HCEC 1CT (cell line): Measurements from ENCODE around the gene NOS2.
"Not testable (repeated sequence)": the region's sequence is repeated elsewhere in the genome, so short reads cannot be mapped to it uniquely, and the experiment has no call there.

ENCODE experiments used
- DNase-seq: peaks from one replicate; pipeline ENCODE4 v3.0.0-alpha.2; 2017

The NOS2 gene

GRCh38 chr17:27800522-27800921 is at the start of gene NOS2:
Gene NOS2, minus strand, starts transcription at chr17:27800529. Its CDS starts 1,720 bp downstream, at chr17:27798809.
- DNase-seq = no peak

- DNase-seq = no peak
Measured at GRCh38 chr17:27849474-27850185, 49.3 kb upstream of the NOS2 start.

- no peak for DNase-seq
Measured at GRCh38 chr17:27848931-27849330, 48.6 kb upstream of the NOS2 start.

GRCh38 chr17:27846808-27847307 is 46.5 kb upstream of the NOS2 start:
- not testable (repeated sequence) for DNase-seq

GRCh38 chr17:27846042-27846655 is 45.8 kb upstream of the NOS2 start:
- no peak for DNase-seq

GRCh38 chr17:27845264-27846041 is 45.1 kb upstream of the NOS2 start:
- no peak for DNase-seq

GRCh38 chr17:27840688-27841087 is 40.4 kb upstream of the NOS2 start:
- DNase-seq = no peak

- not testable (repeated sequence) for DNase-seq
Measured at GRCh38 chr17:27840406-27840678, 40.0 kb upstream of the NOS2 start.

GRCh38 chr17:27839571-27840405 is 39.5 kb upstream of the NOS2 start:
- DNase-seq = not testable (repeated sequence)

GRCh38 chr17:27838607-27839006 is 38.3 kb upstream of the NOS2 start:
- DNase-seq = not testable (repeated sequence)

- not testable (repeated sequence) for DNase-seq
Measured at GRCh38 chr17:27837769-27838168, 37.4 kb upstream of the NOS2 start.

- no peak for DNase-seq
Measured at GRCh38 chr17:27836651-27837050, 36.3 kb upstream of the NOS2 start.

GRCh38 chr17:27834571-27834970 is 34.2 kb upstream of the NOS2 start:
- no peak for DNase-seq

GRCh38 chr17:27832831-27833230 is 32.5 kb upstream of the NOS2 start:
- DNase-seq = no peak

- not testable (repeated sequence) for DNase-seq
Measured at GRCh38 chr17:27829888-27830287, 29.6 kb upstream of the NOS2 start.

GRCh38 chr17:27829143-27829711 is 28.9 kb upstream of the NOS2 start:
- not testable (repeated sequence) for DNase-seq

- DNase-seq = no peak
Measured at GRCh38 chr17:27825459-27825858, 25.1 kb upstream of the NOS2 start.

GRCh38 chr17:27824745-27825144 is 24.4 kb upstream of the NOS2 start:
- DNase-seq = no peak

- no peak for DNase-seq
Measured at GRCh38 chr17:27824176-27824715, 23.9 kb upstream of the NOS2 start.

GRCh38 chr17:27822108-27822507 is 21.8 kb upstream of the NOS2 start:
- DNase-seq = not testable (repeated sequence)

- no peak for DNase-seq
Measured at GRCh38 chr17:27821318-27821717, 21.0 kb upstream of the NOS2 start.

- no peak for DNase-seq
Measured at GRCh38 chr17:27819145-27819544, 18.8 kb upstream of the NOS2 start.
